Adrenal gland (tissue), 12 donors: ENCODE data around the gene TESPA1. TPM values are rescaled to one million over a fixed set of nuclear protein-coding genes. Genes with fewer than 3 reads are reported as not detected.

Experiments
- DNase-seq, 7 donors: peaks; one replicate each; pipeline ENCODE4 v3.0.0-alpha.2; 2019 to 2020
- H3K27ac ChIP-seq, 5 donors: fragments of 200-600 bp; sonication (generic) in 4 of 5; 1 replicate in 3 of 5; 2 replicates in 2 of 5; pipeline versions ENCODE4 v1.5.1 to v1.8.0; 2016 to 2020; ENCODE audit warnings: mild to moderate bottlenecking in 1 of 5
- H3K27me3 ChIP-seq: fragments of 200-600 bp; 2 replicates; pipeline ENCODE4 v1.8.0; 2021
- H3K36me3 ChIP-seq, 2 donors: fragments of 200-600 bp; replicated peaks in 1 of 2; 1 replicate in 1 of 2; 2 replicates in 1 of 2; pipeline versions ENCODE4 v1.5.1 to v1.8.0; 2018 to 2022
- H3K4me1 ChIP-seq, 2 donors: fragments of 200-600 bp; replicated peaks in 1 of 2; 1 replicate in 1 of 2; 2 replicates in 1 of 2; pipeline versions ENCODE4 v1.5.1 to v1.8.0; 2018 to 2021
- H3K4me3 ChIP-seq, 4 donors: fragments of 200-600 bp; sonication (generic) in 3 of 4; one replicate each; pipeline ENCODE4 v1.5.1; 2016 to 2018
- H3K9me3 ChIP-seq, 3 donors: fragments of 200-600 bp; sonication (generic) in 1 of 3; replicated peaks in 1 of 3; 1 replicate in 2 of 3; 2 replicates in 1 of 3; pipeline versions ENCODE4 v1.5.1 to v1.8.0; 2016 to 2021
- CTCF ChIP-seq, 6 experiments: fragments of 450-650 bp in 4 of 6; fragments of 200-600 bp in 2 of 6; sonication (generic) in 1 of 6; IDR thresholded peaks; 1 replicate in 5 of 6; 2 replicates in 1 of 6; pipeline versions ENCODE4 v1.5.1 to v1.8.0; 2016 to 2021; ENCODE audit warnings: antibody characterized with exemption in 6 of 6, mild to moderate bottlenecking in 2 of 6, moderate library complexity in 1 of 6
- POLR2A ChIP-seq, 2 donors: fragments of 450-650 bp; IDR thresholded peaks; one replicate each; pipeline ENCODE4 v1.6.1; 2017; ENCODE audit warnings: antibody characterized with exemption in 2 of 2, mild to moderate bottlenecking in 2 of 2, moderate library complexity in 1 of 2
- WGBS, 4 donors: extraction: QIAGEN DNeasy Blood & Tissue Kit in 2 of 4; methylation state at CpG; one replicate each; pipeline versions ENCODE4 v1.1.5 to v1.1.7; 2013 to 2017; 5-methylcytosine and 5-hydroxymethylcytosine counted together
- intact Hi-C, 2 donors: fragments of 100-400 bp; cut with DNase I; formaldehyde crosslinking; loops; one replicate each; pipeline versions ENCODE4 v1.14.1 to v1.15.0; 2022 to 2023
- polyA plus RNA-seq, 3 donors: library from polyadenylated mRNA; stranded (reverse); fragments of 200-250 nt in 2 of 3; fragments of 350-450 nt in 1 of 3; fragmentation: Illumina TruSeq in 1 of 3; extraction: RNeasy Lipid Tissue Mini Kit (QIAGEN cat#74804) in 1 of 3; gene quantifications; one replicate each; pipeline ENCODE4 v1.2.3, GENCODE V29; 2013 to 2014
- total RNA-seq, 9 donors: library from RNA; depleted of rRNA in 4 of 9; stranded (reverse); fragments of >200 nt in 4 of 9; fragments of 120-200 nt in 1 of 9; fragmentation: NEBNext Ultra II Directional in 1 of 9; extraction: Animal tissue kit (Norgen Biotek cat#: 25700) in 1 of 9; gene quantifications; one replicate each; pipeline versions ENCODE4 v1.1.0 to v1.2.4, GENCODE V29; 2013 to 2023
- donor health status: healthy with polysubstance abuse.
- donor health status: Bipolar disorder and iron deficiency.
- donor health status: DM: yes; HTN: yes; CAD: no.
- donor health status: DM: no; HTN: no; CAD: no.
- donor health status: DM: no; HTN: no; CAD: no.
- donor health status: DM: yes; HTN: yes; CAD: no.

The TESPA1 gene
- total and polyA plus RNA-seq, 12 donors = 0.11 to 2.0 (median 0.23) TPM; not detected in 3

DNA sequence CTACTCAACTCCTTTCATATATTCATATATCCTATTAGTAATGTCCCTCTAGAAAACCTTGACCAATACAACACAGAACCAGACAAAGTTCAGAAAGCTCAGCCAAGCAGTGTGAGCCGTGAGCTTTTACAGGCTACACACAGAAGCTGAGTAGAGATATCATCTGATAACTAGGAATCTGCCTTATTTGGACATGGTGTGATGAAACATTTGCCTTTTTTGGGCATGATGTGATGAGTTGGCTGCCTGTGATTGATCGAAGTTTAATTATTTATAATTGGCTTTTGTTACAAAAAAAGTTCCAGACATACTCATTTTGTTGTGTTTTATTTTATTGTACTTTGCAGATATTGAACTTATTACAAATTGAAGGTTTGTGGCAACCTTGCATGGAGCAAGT lies 46.6 kb downstream of the TESPA1 start:
- Histone ChIP-seq H3K27ac (no peak overlapping the region), H3K4me3 (no peak overlapping the region), H3K27me3 (no peaks in the 10 kb centered on the region), H3K36me3 (no peaks in the 10 kb centered on the region), H3K4me1 (no peaks in the 10 kb centered on the region), H3K9me3 (no peaks in the 10 kb centered on the region)
- no peak for TF ChIP-seq CTCF (IDR thresholded peaks at IDR 0.05)
- no peak for TF ChIP-seq POLR2A (IDR thresholded peaks at IDR 0.05)
- no peak for DNase-seq
- 75 to 84% (median 81%) methylated on average over 2 of the region's 2 CpGs for WGBS, 4 donors
- intact Hi-C loops = no loop called here

GRCh38 chr12:54937376-54937775 lies 47.2 kb downstream of the TESPA1 start:
- TF ChIP-seq CTCF (IDR thresholded peaks at IDR 0.05) (no peak), POLR2A (IDR thresholded peaks at IDR 0.05) (no peak)
- H3K9me3 ChIP-seq = no peaks in the 10 kb centered on the region
- DNase-seq = no peak
- H3K36me3 ChIP-seq = no peaks in the 10 kb centered on the region
- H3K4me1 ChIP-seq = no peaks in the 10 kb centered on the region
- intact Hi-C loops = no loop called here
- H3K27me3 ChIP-seq = no peaks in the 10 kb centered on the region
- no peak overlapping the region for H3K4me3 ChIP-seq
- no peak overlapping the region for H3K27ac ChIP-seq

GRCh38 chr12:54936736-54937135 lies 47.8 kb downstream of the TESPA1 start:
- no peak for DNase-seq
- Histone ChIP-seq H3K9me3 (no peaks in the 10 kb centered on the region), H3K27me3 (no peaks in the 10 kb centered on the region), H3K36me3 (no peaks in the 10 kb centered on the region), H3K4me1 (no peaks in the 10 kb centered on the region), H3K4me3 (no peak overlapping the region), H3K27ac (no peak overlapping the region)
- TF ChIP-seq CTCF (IDR thresholded peaks at IDR 0.05) (no peak), POLR2A (IDR thresholded peaks at IDR 0.05) (no peak)
- WGBS, 4 donors = 45 to 86% (median 61%) methylated on average over 3 of the region's 3 CpGs
- intact Hi-C loops = no loop called here

DNA sequence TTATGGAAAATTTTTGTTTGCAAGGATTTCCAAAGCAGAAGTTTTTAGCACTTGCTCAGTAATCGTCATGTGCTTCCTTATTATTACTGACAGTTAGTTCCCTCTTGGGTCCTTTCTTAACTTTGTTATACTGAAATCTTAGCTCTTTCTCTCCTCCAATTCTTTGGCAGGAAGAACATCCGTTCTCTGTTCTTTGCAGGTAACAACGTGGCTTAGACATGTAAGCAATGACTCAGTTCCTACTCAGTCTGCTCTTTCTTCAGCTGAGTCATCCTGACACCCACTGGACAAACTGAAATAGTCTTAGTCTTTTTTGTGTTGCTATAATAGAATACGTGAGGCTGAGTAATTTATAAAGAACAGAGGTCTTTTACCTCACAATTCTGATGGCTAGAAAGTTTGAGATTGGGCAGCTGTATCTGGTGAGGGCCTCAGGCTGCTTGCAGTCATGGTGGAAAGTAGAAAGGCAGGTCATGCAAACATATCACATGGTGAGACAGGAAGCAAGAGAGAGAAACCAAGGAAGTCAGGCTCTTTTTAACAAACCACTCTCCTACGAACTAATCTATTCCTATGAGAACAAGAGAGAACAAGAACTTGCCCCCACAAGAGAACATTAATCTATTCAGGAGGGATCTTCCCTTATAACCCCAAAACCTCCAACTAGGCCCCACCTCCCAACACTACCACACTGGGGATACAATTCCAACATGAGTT lies 49.2 kb downstream of the TESPA1 start:
- Histone ChIP-seq H3K27me3 (no peaks in the 10 kb centered on the region), H3K4me3 (no peak overlapping the region), H3K27ac (peak overlapping the region in 3 of 5 donors; percentile 4 to 80 (median 20)), H3K4me1 (no peaks in the 10 kb centered on the region), H3K36me3 (no peaks in the 10 kb centered on the region), H3K9me3 (no peaks in the 10 kb centered on the region)
- DNase-seq = peak in 3 of 7 donors; percentile 20 to 45 (median 36)
- no peak for TF ChIP-seq POLR2A (IDR thresholded peaks at IDR 0.05)
- TF ChIP-seq CTCF (IDR thresholded peaks at IDR 0.05) = no peak
- intact Hi-C loops = no loop called here
- WGBS, 4 donors = 34 to 42% (median 37%) methylated on average over 5 of the region's 5 CpGs
